PFSK-1 (cell line): ENCODE measurements around the gene HNRNPM.

Experiments
- FOXP2 ChIP-seq: optimal IDR thresholded peaks from 2 replicates; pipeline ENCODE3; 2011; ENCODE audit warnings: borderline replicate concordance, control low read depth, inconsistent platforms; ENCODE audit not compliant: insufficient read depth; ENCODE audit errors: extremely low read length, extremely low read depth
- POLR2AphosphoS5 ChIP-seq: IDR thresholded peaks from 2 replicates; pipeline ENCODE4 v1.6.1; 2012; ENCODE audit warnings: low read depth, mild to moderate bottlenecking, control low read depth, low read length, moderate library complexity
- SIN3A ChIP-seq: IDR thresholded peaks from 2 replicates; pipeline ENCODE4 v1.6.1; 2012; ENCODE audit warnings: mild to moderate bottlenecking, low read length, moderate library complexity, borderline replicate concordance; ENCODE audit not compliant: insufficient read depth
- TAF1 ChIP-seq: IDR thresholded peaks from 2 replicates; pipeline ENCODE4 v1.6.1; 2012; ENCODE audit warnings: low read length, control low read depth, borderline replicate concordance; ENCODE audit not compliant: insufficient read depth
- TF ChIP-seq, protein P1 (sequence below), 2 experiments: IDR thresholded peaks; 2 replicates each; pipeline versions ENCODE4 v1.6.1 to v1.8.0; 2011 to 2012; ENCODE audit warnings: low read depth in 2 of 2, low read length in 2 of 2, control low read depth in 1 of 2, inconsistent platforms in 1 of 2, mild to moderate bottlenecking in 1 of 2, moderate library complexity in 1 of 2; ENCODE audit not compliant: insufficient read depth in 1 of 2

The HNRNPM gene

DNA sequence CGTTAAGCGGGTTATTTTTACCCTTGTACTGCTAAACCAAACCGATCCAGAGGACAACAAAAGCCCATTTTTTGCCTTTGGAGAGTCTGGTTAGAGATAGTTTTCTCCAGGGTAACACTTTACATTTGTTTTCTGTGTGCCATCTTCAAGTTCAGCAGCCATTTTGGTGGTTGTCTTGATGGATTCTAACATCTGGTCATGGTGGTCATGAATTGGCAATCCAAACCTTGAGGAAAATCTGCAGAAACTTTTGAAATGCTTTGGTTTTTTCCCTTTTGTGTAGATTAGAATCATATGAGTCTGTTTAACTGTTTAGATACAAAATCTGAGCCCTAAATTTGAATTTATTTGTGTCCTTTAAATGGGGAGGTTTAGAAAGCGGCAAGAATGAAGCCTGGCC lies 16.6 kb downstream of the HNRNPM start:
- TF ChIP-seq TAF1 (no peak), POLR2AphosphoS5 (no peak), FOXP2 (no peak), SIN3A (no peak)
- TF ChIP-seq, protein P1, sequence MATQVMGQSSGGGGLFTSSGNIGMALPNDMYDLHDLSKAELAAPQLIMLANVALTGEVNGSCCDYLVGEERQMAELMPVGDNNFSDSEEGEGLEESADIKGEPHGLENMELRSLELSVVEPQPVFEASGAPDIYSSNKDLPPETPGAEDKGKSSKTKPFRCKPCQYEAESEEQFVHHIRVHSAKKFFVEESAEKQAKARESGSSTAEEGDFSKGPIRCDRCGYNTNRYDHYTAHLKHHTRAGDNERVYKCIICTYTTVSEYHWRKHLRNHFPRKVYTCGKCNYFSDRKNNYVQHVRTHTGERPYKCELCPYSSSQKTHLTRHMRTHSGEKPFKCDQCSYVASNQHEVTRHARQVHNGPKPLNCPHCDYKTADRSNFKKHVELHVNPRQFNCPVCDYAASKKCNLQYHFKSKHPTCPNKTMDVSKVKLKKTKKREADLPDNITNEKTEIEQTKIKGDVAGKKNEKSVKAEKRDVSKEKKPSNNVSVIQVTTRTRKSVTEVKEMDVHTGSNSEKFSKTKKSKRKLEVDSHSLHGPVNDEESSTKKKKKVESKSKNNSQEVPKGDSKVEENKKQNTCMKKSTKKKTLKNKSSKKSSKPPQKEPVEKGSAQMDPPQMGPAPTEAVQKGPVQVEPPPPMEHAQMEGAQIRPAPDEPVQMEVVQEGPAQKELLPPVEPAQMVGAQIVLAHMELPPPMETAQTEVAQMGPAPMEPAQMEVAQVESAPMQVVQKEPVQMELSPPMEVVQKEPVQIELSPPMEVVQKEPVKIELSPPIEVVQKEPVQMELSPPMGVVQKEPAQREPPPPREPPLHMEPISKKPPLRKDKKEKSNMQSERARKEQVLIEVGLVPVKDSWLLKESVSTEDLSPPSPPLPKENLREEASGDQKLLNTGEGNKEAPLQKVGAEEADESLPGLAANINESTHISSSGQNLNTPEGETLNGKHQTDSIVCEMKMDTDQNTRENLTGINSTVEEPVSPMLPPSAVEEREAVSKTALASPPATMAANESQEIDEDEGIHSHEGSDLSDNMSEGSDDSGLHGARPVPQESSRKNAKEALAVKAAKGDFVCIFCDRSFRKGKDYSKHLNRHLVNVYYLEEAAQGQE (IDR thresholded peaks at IDR 0.05; ENCODE audit: insufficient read depth in 1 of 2, low read depth in 2 of 2, low read length in 2 of 2) = no peak

DNA sequence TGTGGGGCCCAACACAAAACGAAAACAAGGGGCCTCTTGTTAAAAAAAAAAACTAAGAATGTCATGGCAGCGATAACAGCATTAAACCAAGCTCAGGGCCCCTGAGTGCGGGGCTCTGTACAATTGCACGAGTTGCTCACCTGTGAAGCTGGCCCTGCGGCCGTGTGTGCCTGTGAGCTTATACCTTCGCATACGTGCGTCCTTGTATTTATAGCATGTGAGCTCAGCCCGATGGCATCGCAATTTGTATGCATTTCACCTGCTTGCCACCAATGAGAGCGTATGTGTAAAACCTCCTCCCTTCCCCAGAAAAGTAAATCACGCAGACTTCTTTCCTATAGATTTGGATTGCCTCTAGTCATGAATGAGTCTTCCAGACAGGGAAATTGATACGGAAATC lies 17.1 kb downstream of the HNRNPM start:
- TF ChIP-seq FOXP2 (no peak), TAF1 (no peak), SIN3A (no peak), POLR2AphosphoS5 (no peak)
- TF ChIP-seq, protein P1 (IDR thresholded peaks at IDR 0.05; ENCODE audit: insufficient read depth in 1 of 2, low read depth in 2 of 2, low read length in 2 of 2) = no peak

DNA sequence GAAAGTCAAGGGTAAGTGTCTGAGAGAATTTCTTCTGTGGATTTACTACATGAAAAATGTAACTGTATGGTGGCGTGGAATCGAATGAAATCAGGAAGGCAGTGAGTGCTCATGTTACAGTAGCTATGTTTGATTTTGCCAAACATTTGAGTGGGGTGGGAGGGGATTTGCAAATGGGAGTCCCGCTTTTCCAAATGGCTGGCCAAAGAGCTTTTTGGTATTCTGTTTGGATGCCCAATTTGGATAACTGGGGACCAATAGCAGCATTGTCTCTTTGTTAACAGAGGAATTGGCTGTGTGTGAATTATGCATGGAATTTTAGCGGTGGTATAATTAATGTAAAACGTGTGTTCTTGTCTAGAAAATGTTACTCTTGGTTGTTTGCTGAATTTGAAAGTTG lies 17.8 kb downstream of the HNRNPM start:
- TF ChIP-seq SIN3A = no peak
- TF ChIP-seq TAF1 = no peak
- TF ChIP-seq POLR2AphosphoS5 = no peak
- TF ChIP-seq, protein P1 (IDR thresholded peaks at IDR 0.05; ENCODE audit: insufficient read depth in 1 of 2, low read depth in 2 of 2, low read length in 2 of 2) = no peak
- no peak for TF ChIP-seq FOXP2

DNA sequence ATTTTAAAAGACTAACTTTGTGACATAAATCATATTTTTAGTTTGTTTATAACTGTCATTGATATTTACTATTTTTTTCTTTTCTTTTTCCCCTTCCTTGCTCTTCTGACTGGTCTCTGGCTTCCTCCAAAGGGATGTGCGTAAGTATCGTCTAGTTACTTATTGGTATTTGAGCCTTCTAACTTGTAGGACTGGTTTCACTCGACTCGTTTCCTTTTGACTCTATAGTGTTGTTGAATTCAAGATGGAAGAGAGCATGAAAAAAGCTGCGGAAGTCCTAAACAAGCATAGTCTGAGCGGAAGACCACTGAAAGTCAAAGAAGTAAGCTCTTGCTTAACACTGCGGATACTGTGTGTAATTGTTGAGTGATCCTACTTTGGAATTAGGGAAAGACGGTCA lies 18.6 kb downstream of the HNRNPM start:
- TF ChIP-seq FOXP2 (no peak), POLR2AphosphoS5 (no peak), SIN3A (no peak)

DNA sequence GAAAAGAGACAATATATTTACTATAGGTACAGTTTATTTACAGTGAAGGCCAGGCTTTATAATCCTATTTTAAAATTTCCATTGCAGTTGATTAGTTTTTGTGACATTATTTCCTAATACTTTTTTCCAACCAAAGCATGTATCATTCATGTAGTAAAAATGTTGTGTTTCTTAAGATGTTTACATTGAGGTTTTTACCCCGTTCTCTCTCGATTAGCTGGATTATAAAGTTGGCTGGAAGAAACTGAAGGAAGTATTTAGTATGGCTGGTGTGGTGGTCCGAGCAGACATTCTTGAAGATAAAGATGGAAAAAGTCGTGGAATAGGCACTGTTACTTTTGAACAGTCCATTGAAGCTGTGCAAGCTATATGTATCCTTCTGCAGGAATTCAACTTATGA lies 21.2 kb downstream of the HNRNPM start:
- TF ChIP-seq, protein P1 (IDR thresholded peaks at IDR 0.05; ENCODE audit: insufficient read depth in 1 of 2, low read depth in 2 of 2, low read length in 2 of 2) = no peak
- TF ChIP-seq SIN3A (no peak), FOXP2 (no peak), TAF1 (no peak), POLR2AphosphoS5 (no peak)
